Fibroblast of lung (primary cell): Measurements from ENCODE around the gene IGFN1.

Experiments
- CTCF ChIP-seq, 2 donors: IDR thresholded peaks in 1 of 2; conservative IDR thresholded peaks in 1 of 2; 1 replicate in 1 of 2; 2 replicates in 1 of 2; pipeline ENCODE4 v1.5.1; 2011 to 2012; ENCODE audit warnings: low read length in 2 of 2, control low read depth in 1 of 2, inconsistent platforms in 1 of 2, low read depth in 1 of 2, mild to moderate bottlenecking in 1 of 2
- EZH2 ChIP-seq: IDR thresholded peaks from 2 replicates; pipeline ENCODE4 v1.5.1; 2012; ENCODE audit warnings: low read length, control low read depth, mild to moderate bottlenecking; ENCODE audit errors: missing control alignments

DNA sequence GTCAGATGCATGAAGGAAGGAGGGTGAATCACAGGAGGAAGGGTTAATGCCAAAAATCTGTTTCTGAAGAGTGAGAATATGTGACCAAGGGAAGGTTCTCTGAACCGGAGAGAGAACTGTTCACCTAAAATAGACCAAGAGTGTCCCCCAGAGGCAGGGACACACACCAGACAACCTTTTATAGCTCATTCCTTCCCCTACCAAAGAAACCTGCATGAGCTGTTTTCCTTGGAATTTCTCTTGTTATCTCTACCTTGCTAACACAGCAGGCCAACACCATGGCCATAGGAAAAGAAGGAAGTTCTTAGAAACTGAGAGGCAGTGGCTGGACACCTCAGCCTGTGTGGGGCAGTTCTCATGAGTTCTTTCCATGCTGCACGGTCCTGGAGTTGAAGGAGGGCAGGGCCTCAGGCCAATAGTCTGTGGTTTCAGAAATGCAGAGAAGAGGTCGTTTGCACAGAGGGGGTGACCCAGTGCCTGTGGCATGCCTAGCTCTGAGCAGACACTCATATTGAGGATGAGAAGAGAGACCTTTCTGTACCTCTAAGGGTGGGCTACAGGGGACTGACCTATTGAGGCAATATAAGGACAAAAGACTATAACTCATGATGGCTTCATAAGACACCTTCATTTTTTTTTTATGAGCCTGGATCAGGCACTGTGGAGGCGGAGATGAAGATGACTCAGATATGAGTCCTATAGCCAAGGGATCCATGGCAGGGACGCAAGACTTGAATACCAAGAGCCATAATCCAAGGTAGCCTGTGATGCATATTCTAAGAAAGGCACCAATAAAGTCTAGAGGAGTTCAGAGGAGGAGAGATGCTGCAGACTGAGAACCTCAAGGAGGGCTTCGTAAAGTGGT is 39.4 kb downstream of the IGFN1 start:
- TF ChIP-seq CTCF (conservative IDR thresholded peaks at IDR 0.05 in 1 of 2, IDR thresholded peaks at IDR 0.05 in 1 of 2; ENCODE audit: low read depth in 1 of 2, low read length in 2 of 2) (no peak), EZH2 (no peak)
